Neutrophil (primary cell): ENCODE results near the gene COX18.

Experiments used
- H3K27ac ChIP-seq: fragments of 200-600 bp; sonication (generic); 2 replicates; pipeline ENCODE4 v1.5.1; 2016; ENCODE audit warnings: mild to moderate bottlenecking, moderate library complexity
- H3K27me3 ChIP-seq: fragments of 200-600 bp; sonication (generic); 2 replicates; pipeline ENCODE4 v1.6.0; 2016; ENCODE audit warnings: mild to moderate bottlenecking
- H3K36me3 ChIP-seq: fragments of 200-600 bp; sonication (generic); 2 replicates; pipeline ENCODE4 v1.5.1; 2017
- H3K4me1 ChIP-seq, 2 experiments: fragments of 200-600 bp in 1 of 2; sonication (generic) in 1 of 2; 1 replicate in 1 of 2; 2 replicates in 1 of 2; pipeline versions ENCODE4 v1.5.1 to v1.6.1; 2013 to 2016; ENCODE audit warnings: low read depth in 1 of 2, low read length in 1 of 2, mild to moderate bottlenecking in 1 of 2, moderate library complexity in 1 of 2; ENCODE audit not compliant: control insufficient read depth in 1 of 2, insufficient read depth in 1 of 2
- H3K4me3 ChIP-seq, 2 experiments: fragments of 200-600 bp in 1 of 2; sonication (generic) in 1 of 2; 1 replicate in 1 of 2; 2 replicates in 1 of 2; pipeline ENCODE4 v1.5.1; 2013 to 2016; ENCODE audit warnings: low read depth in 1 of 2, low read length in 1 of 2, mild to moderate bottlenecking in 1 of 2, moderate library complexity in 1 of 2
- H3K9me3 ChIP-seq: fragments of 200-600 bp; sonication (generic); 2 replicates; pipeline ENCODE4 v1.5.1; 2016
- CTCF ChIP-seq: fragments of 200-600 bp; sonication (generic); IDR thresholded peaks from 2 replicates; pipeline ENCODE4 v1.5.1; 2016; ENCODE audit warnings: antibody characterized with exemption

The COX18 gene

GRCh38 chr4:73098713-73099112, 29.2 kb upstream of the COX18 start:
- Histone ChIP-seq H3K27ac (no peak overlapping the region), H3K27me3 (no peaks in the 10 kb centered on the region), H3K9me3 (no peaks in the 10 kb centered on the region), H3K4me3 (no peak overlapping the region), H3K36me3 (peaks cover 66% of the 10 kb centered on the region), H3K4me1 (no peaks in the 10 kb centered on the region)
- TF ChIP-seq CTCF = no peak

DNA sequence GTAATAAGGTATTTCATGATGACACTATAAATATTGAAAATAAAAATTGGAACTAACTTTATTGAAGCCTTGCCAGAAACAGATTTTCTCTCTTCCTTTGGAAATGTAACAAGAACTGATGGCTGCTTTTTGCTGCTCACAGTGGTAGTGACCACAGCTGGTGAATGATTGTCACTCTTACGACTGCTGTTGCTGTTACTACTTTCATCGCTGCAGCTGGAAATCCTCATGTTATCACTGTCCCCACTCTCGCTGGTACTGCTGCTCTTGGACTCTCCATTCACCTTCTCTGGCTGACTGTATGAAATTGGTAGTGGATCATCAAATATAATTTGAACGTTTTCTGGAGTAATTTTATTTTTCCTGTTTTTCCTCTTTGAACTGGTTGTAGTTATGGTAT, 28.5 kb upstream of the COX18 start:
- H3K4me1 ChIP-seq = no peaks in the 10 kb centered on the region
- peaks cover 67% of the 10 kb centered on the region for H3K36me3 ChIP-seq
- H3K9me3 ChIP-seq = no peaks in the 10 kb centered on the region
- no peak overlapping the region for H3K27ac ChIP-seq
- H3K27me3 ChIP-seq = no peaks in the 10 kb centered on the region
- no peak overlapping the region for H3K4me3 ChIP-seq
- no peak for TF ChIP-seq CTCF

DNA sequence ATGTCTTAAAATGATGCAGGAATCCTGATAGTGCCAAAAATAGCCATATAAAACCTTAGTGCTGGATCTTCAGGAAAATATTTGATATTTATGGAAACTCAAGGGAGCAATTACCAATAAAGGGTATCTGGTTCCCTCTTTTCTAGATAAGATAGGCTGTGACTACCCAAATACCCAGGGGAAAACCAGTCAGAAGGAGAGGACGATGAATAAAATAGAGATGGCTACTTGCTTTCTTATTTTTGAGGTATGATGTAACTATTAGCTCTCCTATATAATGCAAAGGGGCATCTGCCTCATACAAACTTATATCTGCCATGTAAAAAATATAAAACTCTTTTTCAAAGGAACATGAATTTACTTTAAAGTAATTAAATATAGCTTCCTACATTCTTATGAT, 23.4 kb upstream of the COX18 start:
- H3K4me1 ChIP-seq = no peaks in the 10 kb centered on the region
- H3K9me3 ChIP-seq = no peaks in the 10 kb centered on the region
- no peak overlapping the region for H3K27ac ChIP-seq
- no peaks in the 10 kb centered on the region for H3K27me3 ChIP-seq
- H3K36me3 ChIP-seq = peaks cover 59% of the 10 kb centered on the region
- no peak for TF ChIP-seq CTCF
- H3K4me3 ChIP-seq = no peak overlapping the region

GRCh38 chr4:73090738-73091137, 21.2 kb upstream of the COX18 start:
- Histone ChIP-seq H3K4me3 (no peak overlapping the region), H3K27me3 (no peaks in the 10 kb centered on the region), H3K36me3 (peaks cover 50% of the 10 kb centered on the region), H3K9me3 (no peaks in the 10 kb centered on the region), H3K27ac (no peak overlapping the region), H3K4me1 (peaks cover 0 to 2% of the 10 kb centered on the region in 2 experiments)
- no peak for TF ChIP-seq CTCF

- H3K27ac ChIP-seq = no peak overlapping the region
- no peaks in the 10 kb centered on the region for H3K27me3 ChIP-seq
- H3K9me3 ChIP-seq = no peaks in the 10 kb centered on the region
- TF ChIP-seq CTCF = no peak
- H3K4me1 ChIP-seq = peaks cover 0 to 2% of the 10 kb centered on the region in 2 experiments
- H3K36me3 ChIP-seq = peaks cover 40% of the 10 kb centered on the region
- no peak overlapping the region for H3K4me3 ChIP-seq
Observed at GRCh38 chr4:73087871-73088270, 18.4 kb upstream of the COX18 start.
